Effector memory CD8-positive, alpha-beta T cell (primary cell): Measurements from ENCODE around the gene MYLK3.

Source experiments
- ATAC-seq: fragments of 150-1000 bp; cut with Tn5 transposase; replicated peaks from 2 replicates; pipeline ENCODE4 v1.10.0; 2021; ENCODE audit warnings: mild to moderate bottlenecking, moderate library complexity
- DNase-seq, 3 experiments: peaks; one replicate each; pipeline ENCODE4 v3.0.0; 2021
- H3K27ac Mint-ChIP-seq, 2 donors: one replicate each; pipeline ENCODE4 v1.8.0; 2022; ENCODE audit warnings: mild to moderate bottlenecking in 2 of 2, mixed read lengths in 2 of 2, moderate library complexity in 2 of 2
- H3K27me3 Mint-ChIP-seq, 2 donors: one replicate each; pipeline ENCODE4 v1.8.0; 2022; ENCODE audit warnings: mixed read lengths in 2 of 2
- H3K36me3 Mint-ChIP-seq: one replicate; pipeline ENCODE4 v1.8.0; 2022; ENCODE audit warnings: mild to moderate bottlenecking, moderate library complexity, mixed read lengths; ENCODE audit not compliant: insufficient read depth
- H3K4me1 Mint-ChIP-seq, 2 donors: one replicate each; pipeline ENCODE4 v1.8.0; 2022; ENCODE audit warnings: low read depth in 2 of 2, mixed read lengths in 2 of 2
- H3K4me3 Mint-ChIP-seq, 2 donors: one replicate each; pipeline ENCODE4 v1.8.0; 2022; ENCODE audit warnings: mild to moderate bottlenecking in 2 of 2, mixed read lengths in 2 of 2, moderate library complexity in 2 of 2
- H3K9me3 Mint-ChIP-seq, 2 donors: one replicate each; pipeline ENCODE4 v1.8.0; 2022; ENCODE audit warnings: mixed read lengths in 2 of 2

Gene MYLK3

GRCh38 chr16:46728806-46729205 lies 19.3 kb downstream of the MYLK3 start:
- no peaks in the 10 kb centered on the region for H3K36me3 Mint-ChIP-seq

GRCh38 chr16:46727630-46728029 lies 20.5 kb downstream of the MYLK3 start:
- ATAC-seq, result no peak
- Mint-ChIP-seq H3K27me3 (peaks cover 5 to 27% of the 10 kb centered on the region in 2 donors), H3K4me1 (no peaks in the 10 kb centered on the region), H3K4me3 (no peak overlapping the region), H3K27ac (no peak overlapping the region), H3K36me3 (no peaks in the 10 kb centered on the region), H3K9me3 (no peaks in the 10 kb centered on the region)
- no peak for DNase-seq

More at GRCh38 chr16:46728806-46729205, 19.3 kb downstream of the MYLK3 start:
- ATAC-seq (no peak), DNase-seq (no peak)
- H3K27me3 Mint-ChIP-seq, result peaks cover 5 to 27% of the 10 kb centered on the region in 2 donors
- no peak overlapping the region for H3K4me3 Mint-ChIP-seq
- H3K9me3 Mint-ChIP-seq, result no peaks in the 10 kb centered on the region
- no peak overlapping the region for H3K27ac Mint-ChIP-seq
- no peaks in the 10 kb centered on the region for H3K4me1 Mint-ChIP-seq

GRCh38 chr16:46727184-46727583 lies 21.0 kb downstream of the MYLK3 start:
- DNase-seq, result no peak
- Mint-ChIP-seq H3K4me1 (no peaks in the 10 kb centered on the region), H3K4me3 (no peak overlapping the region), H3K27ac (no peak overlapping the region), H3K27me3 (peaks cover 5 to 27% of the 10 kb centered on the region in 2 donors), H3K36me3 (no peaks in the 10 kb centered on the region), H3K9me3 (no peaks in the 10 kb centered on the region)
- no peak for ATAC-seq

DNA sequence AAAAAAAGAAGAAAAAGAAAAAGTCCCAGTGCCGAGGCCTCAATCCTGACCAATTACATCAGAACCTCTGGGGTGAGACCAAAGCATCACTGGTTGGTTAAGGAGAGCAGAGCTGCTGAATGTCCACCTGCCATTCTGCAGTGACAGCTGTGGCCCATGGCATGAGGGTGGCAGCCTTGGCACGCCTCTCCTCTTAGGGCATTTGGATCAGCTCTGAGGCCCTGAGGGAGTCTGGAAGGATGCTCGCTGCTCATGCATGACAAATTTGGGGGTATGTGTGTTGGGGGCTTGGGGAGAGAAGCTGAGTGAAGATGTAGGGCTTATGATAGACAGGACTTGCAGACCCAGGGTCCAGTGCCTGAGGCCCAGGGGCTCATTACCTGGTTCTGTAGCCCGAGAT lies 26.3 kb downstream of the MYLK3 start:
- H3K4me1 Mint-ChIP-seq, result no peaks in the 10 kb centered on the region
- no peaks in the 10 kb centered on the region for H3K9me3 Mint-ChIP-seq
- no peak overlapping the region for H3K27ac Mint-ChIP-seq
- ATAC-seq, result no peak
- no peaks in the 10 kb centered on the region for H3K36me3 Mint-ChIP-seq
- no peak for DNase-seq
- peaks cover 10 to 13% of the 10 kb centered on the region in 2 donors for H3K27me3 Mint-ChIP-seq
- H3K4me3 Mint-ChIP-seq, result no peak overlapping the region

- no peak for ATAC-seq
- H3K27ac Mint-ChIP-seq, result no peak overlapping the region
- H3K9me3 Mint-ChIP-seq, result no peaks in the 10 kb centered on the region
- no peak for DNase-seq
- H3K4me3 Mint-ChIP-seq, result no peak overlapping the region
- no peaks in the 10 kb centered on the region for H3K36me3 Mint-ChIP-seq
- H3K27me3 Mint-ChIP-seq, result peaks cover 8 to 10% of the 10 kb centered on the region in 2 donors
- no peaks in the 10 kb centered on the region for H3K4me1 Mint-ChIP-seq
Observed at GRCh38 chr16:46720619-46721018, 27.5 kb downstream of the MYLK3 start.

DNA sequence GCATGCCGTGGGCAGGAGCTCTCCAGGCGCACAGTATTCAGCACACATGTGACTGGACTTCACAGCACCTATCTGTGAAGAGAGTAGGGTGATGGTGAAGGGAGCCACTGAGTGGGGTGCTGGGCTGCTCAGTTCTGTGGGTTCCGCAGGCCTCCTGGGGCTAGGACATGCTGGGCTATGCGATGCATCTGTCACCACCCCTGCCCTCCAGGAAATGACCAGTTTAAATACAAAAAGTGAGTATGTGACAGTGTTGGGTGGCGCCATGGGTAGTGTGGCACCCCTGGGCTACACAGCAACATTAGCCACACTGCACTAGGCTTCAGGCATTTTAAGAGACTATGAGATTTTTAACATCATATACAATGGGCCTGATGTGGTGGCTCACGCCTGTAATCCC lies 28.6 kb downstream of the MYLK3 start:
- ATAC-seq (no peak), DNase-seq (no peak)
- Mint-ChIP-seq H3K27me3 (peaks cover 8 to 10% of the 10 kb centered on the region in 2 donors), H3K4me1 (no peaks in the 10 kb centered on the region), H3K9me3 (no peaks in the 10 kb centered on the region), H3K4me3 (no peak overlapping the region), H3K36me3 (no peaks in the 10 kb centered on the region), H3K27ac (no peak overlapping the region)

- Mint-ChIP-seq H3K27me3 (peaks cover 8 to 10% of the 10 kb centered on the region in 2 donors), H3K36me3 (no peaks in the 10 kb centered on the region), H3K27ac (no peak overlapping the region), H3K4me3 (no peak overlapping the region), H3K9me3 (no peaks in the 10 kb centered on the region), H3K4me1 (no peaks in the 10 kb centered on the region)
- ATAC-seq, result no peak
- DNase-seq, result no peak
Observed at GRCh38 chr16:46718214-46718613, 29.9 kb downstream of the MYLK3 start.

- Mint-ChIP-seq H3K4me1 (no peaks in the 10 kb centered on the region), H3K27ac (no peak overlapping the region), H3K9me3 (no peaks in the 10 kb centered on the region), H3K4me3 (no peak overlapping the region), H3K27me3 (peaks cover 8 to 10% of the 10 kb centered on the region in 2 donors), H3K36me3 (no peaks in the 10 kb centered on the region)
- ATAC-seq (no peak), DNase-seq (no peak)
Observed at GRCh38 chr16:46717692-46718091, 30.5 kb downstream of the MYLK3 start.

- ATAC-seq, result no peak
- H3K36me3 Mint-ChIP-seq, result peaks cover 3% of the 10 kb centered on the region
- no peaks in the 10 kb centered on the region for H3K4me1 Mint-ChIP-seq
- peaks cover 8 to 10% of the 10 kb centered on the region in 2 donors for H3K27me3 Mint-ChIP-seq
- H3K9me3 Mint-ChIP-seq, result no peaks in the 10 kb centered on the region
- no peak overlapping the region for H3K4me3 Mint-ChIP-seq
- no peak overlapping the region for H3K27ac Mint-ChIP-seq
- DNase-seq, result no peak
Observed at GRCh38 chr16:46715769-46716305, 32.3 kb downstream of the MYLK3 start.

DNA sequence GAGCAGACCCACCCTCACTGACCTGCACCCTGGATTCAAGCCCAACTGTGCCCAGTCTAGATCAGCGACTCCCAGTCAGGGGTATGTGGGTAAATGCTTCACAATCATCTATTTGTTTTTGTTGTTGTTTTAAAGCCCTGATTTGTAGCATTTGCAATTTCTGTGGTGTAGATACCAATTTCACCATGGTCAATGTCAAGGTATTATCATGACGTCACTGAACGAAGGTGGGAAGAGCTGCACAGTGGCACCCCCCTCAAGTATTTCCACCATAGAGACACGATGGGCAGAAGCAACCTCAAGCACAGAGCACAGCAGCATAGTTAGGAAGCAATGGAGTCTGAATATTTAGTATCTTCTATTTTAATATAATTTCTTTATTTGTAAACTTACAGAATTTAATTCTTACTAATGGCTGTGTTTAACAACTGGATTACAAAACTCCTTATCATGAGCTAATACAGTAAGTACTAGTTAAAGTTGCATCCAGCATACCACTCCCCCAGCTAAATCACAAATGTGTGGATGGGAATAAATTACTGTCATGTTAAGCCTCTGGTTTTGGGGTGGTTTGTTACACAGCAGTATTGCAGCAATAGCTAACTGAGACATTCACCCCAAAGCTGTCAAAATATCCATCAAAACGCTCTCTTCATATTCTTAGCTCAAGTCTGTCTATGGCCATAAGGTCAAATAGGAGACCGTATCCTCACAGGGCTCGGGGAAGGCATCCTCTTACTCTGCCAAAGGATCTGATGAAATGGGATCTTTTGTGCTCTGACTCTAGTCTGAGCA lies 33.1 kb downstream of the MYLK3 start:
- Mint-ChIP-seq H3K27ac (no peak overlapping the region), H3K4me1 (no peaks in the 10 kb centered on the region), H3K4me3 (no peak overlapping the region), H3K9me3 (no peaks in the 10 kb centered on the region), H3K27me3 (peaks cover 8 to 10% of the 10 kb centered on the region in 2 donors), H3K36me3 (peaks cover 3% of the 10 kb centered on the region)
- no peak for DNase-seq
- ATAC-seq, result no peak

GRCh38 chr16:46713634-46714033 lies 34.5 kb downstream of the MYLK3 start:
- H3K36me3 Mint-ChIP-seq, result peaks cover 3% of the 10 kb centered on the region
- H3K9me3 Mint-ChIP-seq, result no peaks in the 10 kb centered on the region
- peaks cover 8 to 10% of the 10 kb centered on the region in 2 donors for H3K27me3 Mint-ChIP-seq
- ATAC-seq (no peak), DNase-seq (no peak)
- no peaks in the 10 kb centered on the region for H3K4me1 Mint-ChIP-seq
- no peak overlapping the region for H3K4me3 Mint-ChIP-seq
- no peak overlapping the region for H3K27ac Mint-ChIP-seq

DNA sequence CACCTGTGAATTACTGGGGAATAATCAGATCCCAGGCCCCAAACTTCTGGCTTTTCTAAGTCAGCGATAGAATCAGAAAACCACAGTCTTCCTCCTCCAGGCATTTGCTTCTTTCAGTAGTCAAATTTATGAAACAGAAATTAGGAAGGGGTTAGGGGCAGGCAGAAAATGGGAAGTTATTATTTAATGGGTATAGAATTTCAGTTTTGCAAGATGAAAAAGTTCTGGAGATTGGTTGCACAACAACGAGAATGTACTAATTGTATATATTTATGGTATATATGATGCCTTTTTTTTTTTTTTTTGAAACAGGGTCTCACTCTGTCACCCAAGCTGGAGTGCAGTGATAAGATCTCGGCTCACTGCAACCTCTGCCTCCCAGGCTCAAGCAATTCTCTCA lies 35.2 kb downstream of the MYLK3 start:
- Mint-ChIP-seq H3K9me3 (no peaks in the 10 kb centered on the region), H3K27ac (no peak overlapping the region), H3K4me3 (no peak overlapping the region), H3K27me3 (peaks cover 4 to 8% of the 10 kb centered on the region in 2 donors), H3K36me3 (peaks cover 3% of the 10 kb centered on the region), H3K4me1 (no peaks in the 10 kb centered on the region)
- DNase-seq, result no peak
- ATAC-seq, result no peak

- Mint-ChIP-seq H3K4me3 (no peak overlapping the region), H3K27me3 (no peaks in the 10 kb centered on the region), H3K36me3 (peaks cover 3% of the 10 kb centered on the region), H3K4me1 (no peaks in the 10 kb centered on the region), H3K27ac (no peak overlapping the region), H3K9me3 (no peaks in the 10 kb centered on the region)
- DNase-seq, result no peak
- no peak for ATAC-seq
Observed at GRCh38 chr16:46711106-46712058, 36.8 kb downstream of the MYLK3 start.
